Measurements from ENCODE around the gene CHRNA9. TPM values are rescaled to one million over a fixed set of nuclear protein-coding genes. Genes with fewer than 3 reads are reported as not detected.

The CHRNA9 gene
- total RNA-seq, 2 donors from 2014 or later = not detected

DNA sequence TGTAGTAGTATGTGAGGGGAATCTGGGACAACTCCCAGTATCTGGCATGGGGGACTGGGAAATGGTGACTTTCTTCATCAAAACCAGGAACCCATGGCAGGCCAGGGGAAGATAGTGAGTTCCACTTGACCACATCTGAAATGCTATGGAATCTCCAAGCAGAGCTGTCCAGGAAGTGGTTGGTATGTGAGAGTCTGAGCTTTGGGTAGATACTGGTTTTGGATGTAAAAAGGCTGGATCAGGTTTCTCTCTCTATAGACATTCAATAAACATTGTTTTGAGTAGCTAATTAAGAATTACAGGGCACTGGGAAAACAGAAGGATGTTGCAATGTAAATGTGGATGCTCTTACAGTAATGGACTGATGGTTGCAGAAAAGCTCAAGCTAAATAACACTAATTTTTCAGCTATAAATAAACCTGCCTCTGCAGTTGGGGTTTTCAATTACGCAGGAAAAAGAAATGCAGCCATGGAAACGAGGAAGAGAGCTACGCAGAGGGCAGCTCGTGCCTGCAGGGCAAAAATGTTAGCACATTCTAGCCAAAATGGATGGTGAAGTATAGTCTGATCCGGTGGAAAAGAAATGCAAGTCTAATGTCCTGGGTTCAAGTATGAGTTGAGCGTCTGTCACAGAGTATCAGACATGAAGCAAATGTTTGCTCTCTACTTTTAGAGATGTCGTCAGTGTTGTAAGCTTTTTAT, 13.4 kb upstream of the CHRNA9 start:
- H3K4me3 Mint-ChIP-seq = no peak overlapping the region
- H3K9me3 Mint-ChIP-seq = no peaks in the 10 kb centered on the region
- peaks cover 1% of the 10 kb centered on the region for H3K36me3 Mint-ChIP-seq (ENCODE audit: low read depth)
- H3K4me1 Mint-ChIP-seq = peaks cover 22% of the 10 kb centered on the region
- no peak overlapping the region for H3K27ac Mint-ChIP-seq
- no peaks in the 10 kb centered on the region for H3K27me3 Mint-ChIP-seq
- ATAC-seq (replicated peaks) = no peak

- H3K36me3 Mint-ChIP-seq (ENCODE audit: low read depth) = no peaks in the 10 kb centered on the region
- H3K27ac Mint-ChIP-seq = no peak overlapping the region
- H3K4me3 Mint-ChIP-seq = no peak overlapping the region
- H3K4me1 Mint-ChIP-seq = peaks cover 15% of the 10 kb centered on the region
- H3K27me3 Mint-ChIP-seq = no peaks in the 10 kb centered on the region
- H3K9me3 Mint-ChIP-seq = no peaks in the 10 kb centered on the region
- no peak for ATAC-seq (replicated peaks)
Observed at GRCh38 chr4:40322811-40323210, 12.3 kb upstream of the CHRNA9 start.

DNA sequence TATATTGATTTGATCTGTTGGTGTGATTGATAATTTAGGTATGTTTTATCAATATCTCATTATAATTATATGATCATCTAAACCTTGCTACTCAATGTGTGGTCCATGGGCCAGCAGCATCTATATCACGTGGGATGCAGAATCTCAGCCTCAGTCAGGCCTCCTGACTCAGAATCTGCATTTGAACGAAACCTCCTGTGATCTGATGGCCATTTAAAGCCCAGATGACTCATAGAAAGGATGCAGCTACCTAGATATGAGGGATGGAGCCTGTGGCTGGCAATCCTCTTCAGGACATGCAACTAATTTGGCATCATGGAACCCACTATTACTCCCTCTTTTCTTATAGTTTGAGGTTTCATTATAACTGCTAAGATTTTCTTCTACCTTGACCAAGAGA, 11.3 kb upstream of the CHRNA9 start:
- H3K36me3 Mint-ChIP-seq (ENCODE audit: low read depth) = no peaks in the 10 kb centered on the region
- no peak overlapping the region for H3K27ac Mint-ChIP-seq
- H3K27me3 Mint-ChIP-seq = peaks cover 4% of the 10 kb centered on the region

GRCh38 chr4:40325406-40326019, 9.6 kb upstream of the CHRNA9 start:
- Mint-ChIP-seq H3K27ac (peak overlapping the region; percentile 56), H3K4me3 (no peak overlapping the region), H3K36me3 (ENCODE audit: low read depth) (no peaks in the 10 kb centered on the region), H3K9me3 (no peaks in the 10 kb centered on the region), H3K4me1 (peaks cover 15% of the 10 kb centered on the region), H3K27me3 (peaks cover 10% of the 10 kb centered on the region)
- peak; percentile 96 for ATAC-seq (replicated peaks)

More for the DNA sequence above, 11.3 kb upstream of the CHRNA9 start:
- Mint-ChIP-seq H3K4me1 (peaks cover 15% of the 10 kb centered on the region), H3K9me3 (no peaks in the 10 kb centered on the region), H3K4me3 (no peak overlapping the region)
- peak; percentile 70 for ATAC-seq (replicated peaks)

GRCh38 chr4:40327340-40327739, 7.8 kb upstream of the CHRNA9 start:
- Mint-ChIP-seq H3K4me1 (peaks cover 8% of the 10 kb centered on the region), H3K27ac (no peak overlapping the region), H3K4me3 (no peak overlapping the region), H3K36me3 (ENCODE audit: low read depth) (no peaks in the 10 kb centered on the region), H3K9me3 (no peaks in the 10 kb centered on the region), H3K27me3 (peaks cover 13% of the 10 kb centered on the region)
- no peak for ATAC-seq (replicated peaks)

- Mint-ChIP-seq H3K9me3 (no peaks in the 10 kb centered on the region), H3K36me3 (ENCODE audit: low read depth) (no peaks in the 10 kb centered on the region), H3K27me3 (peaks cover 13% of the 10 kb centered on the region)
Observed at GRCh38 chr4:40328383-40328782, 6.8 kb upstream of the CHRNA9 start.

DNA sequence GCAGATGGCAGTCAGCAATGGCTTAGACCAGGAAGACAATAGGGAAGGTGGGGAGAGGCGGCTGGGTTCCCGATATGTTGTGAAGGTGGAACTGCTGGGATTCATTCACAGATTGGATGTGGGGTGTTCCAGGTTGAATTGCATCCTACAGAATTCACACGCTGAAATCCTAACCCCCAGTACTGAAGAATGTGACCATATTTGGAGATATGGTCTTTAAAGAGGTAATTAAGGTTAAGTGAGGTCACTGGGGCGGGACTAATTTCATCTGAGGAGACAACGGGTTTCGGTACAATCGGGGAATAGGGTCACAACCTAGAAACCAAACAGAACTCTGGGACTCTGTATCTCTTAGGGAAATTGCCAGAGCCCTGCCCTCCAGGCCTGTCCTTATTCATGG, 5.3 kb upstream of the CHRNA9 start:
- Mint-ChIP-seq H3K27ac (no peak overlapping the region), H3K9me3 (no peaks in the 10 kb centered on the region), H3K36me3 (ENCODE audit: low read depth) (no peaks in the 10 kb centered on the region), H3K27me3 (peaks cover 13% of the 10 kb centered on the region), H3K4me3 (no peak overlapping the region), H3K4me1 (peaks cover 4% of the 10 kb centered on the region)
- ATAC-seq (replicated peaks) = no peak

More at GRCh38 chr4:40328383-40328782, 6.8 kb upstream of the CHRNA9 start:
- no peak overlapping the region for H3K4me3 Mint-ChIP-seq
- no peak overlapping the region for H3K27ac Mint-ChIP-seq
- ATAC-seq (replicated peaks) = no peak
- H3K4me1 Mint-ChIP-seq = peaks cover 8% of the 10 kb centered on the region

GRCh38 chr4:40330536-40330935, 4.6 kb upstream of the CHRNA9 start:
- Mint-ChIP-seq H3K27me3 (peaks cover 13% of the 10 kb centered on the region), H3K9me3 (no peaks in the 10 kb centered on the region), H3K36me3 (ENCODE audit: low read depth) (no peaks in the 10 kb centered on the region), H3K27ac (no peak overlapping the region), H3K4me1 (no peaks in the 10 kb centered on the region), H3K4me3 (no peak overlapping the region)
- ATAC-seq (replicated peaks) = no peak

DNA sequence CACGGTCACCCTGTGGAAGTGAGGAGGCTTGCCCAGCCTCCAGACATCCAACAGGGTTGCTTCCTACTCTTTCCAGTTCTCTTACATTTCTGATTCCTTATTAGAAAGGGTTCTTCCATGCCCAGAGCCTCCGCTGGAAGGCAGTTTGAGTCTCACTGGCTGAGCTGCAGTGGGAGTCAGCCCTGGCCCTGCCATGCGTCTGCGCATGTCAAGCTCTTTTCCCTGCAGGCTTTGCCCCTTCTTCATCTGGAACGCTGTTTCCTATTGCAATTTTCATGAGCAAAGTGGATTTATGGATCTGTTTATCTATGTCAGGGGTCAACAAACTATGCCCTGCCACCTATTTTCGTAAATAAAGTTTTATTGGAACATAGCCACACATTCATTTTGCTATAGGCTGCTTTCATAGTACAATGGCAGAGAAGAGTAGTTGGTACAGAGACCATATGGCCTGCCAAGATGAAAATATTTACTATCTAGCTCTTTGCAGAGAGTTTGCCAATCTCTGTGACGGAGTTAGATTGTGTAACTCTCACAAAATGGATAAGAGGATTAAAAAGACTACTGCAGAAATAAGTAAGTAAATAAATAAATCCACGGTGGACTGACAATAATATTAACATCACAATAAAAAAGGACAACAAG, 3.9 kb upstream of the CHRNA9 start:
- no peaks in the 10 kb centered on the region for H3K9me3 Mint-ChIP-seq
- no peaks in the 10 kb centered on the region for H3K4me1 Mint-ChIP-seq
- ATAC-seq (replicated peaks) = no peak
- no peak overlapping the region for H3K27ac Mint-ChIP-seq
- no peak overlapping the region for H3K4me3 Mint-ChIP-seq
- H3K27me3 Mint-ChIP-seq = peaks cover 17% of the 10 kb centered on the region
- no peaks in the 10 kb centered on the region for H3K36me3 Mint-ChIP-seq (ENCODE audit: low read depth)

DNA sequence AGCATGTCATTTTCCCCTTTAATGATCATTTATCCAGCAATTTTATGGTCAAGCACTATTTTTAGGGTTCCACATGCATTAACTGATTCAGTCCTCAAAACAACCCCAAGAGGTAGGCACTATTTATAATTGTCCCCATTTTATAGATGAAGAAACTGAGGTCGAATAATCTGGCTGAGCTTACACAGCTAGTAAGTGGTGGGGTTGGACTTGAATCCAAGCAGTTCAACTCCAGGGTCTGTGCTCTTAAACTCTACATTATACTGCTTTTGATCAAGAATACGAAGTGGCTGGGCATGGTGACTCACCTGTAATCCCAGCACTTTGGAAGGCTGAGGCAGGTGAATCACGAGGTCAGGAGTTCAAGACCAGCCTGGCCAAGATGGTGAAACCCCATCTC, 3.2 kb upstream of the CHRNA9 start:
- no peaks in the 10 kb centered on the region for H3K9me3 Mint-ChIP-seq
- H3K36me3 Mint-ChIP-seq (ENCODE audit: low read depth) = no peaks in the 10 kb centered on the region
- ATAC-seq (replicated peaks) = no peak
- H3K27me3 Mint-ChIP-seq = peaks cover 17% of the 10 kb centered on the region
- no peak overlapping the region for H3K4me3 Mint-ChIP-seq
- no peak overlapping the region for H3K27ac Mint-ChIP-seq
- H3K4me1 Mint-ChIP-seq = no peaks in the 10 kb centered on the region

GRCh38 chr4:40333921-40334352, 1.2 kb upstream of the CHRNA9 start:
- Mint-ChIP-seq H3K4me1 (no peaks in the 10 kb centered on the region), H3K27me3 (peaks cover 13% of the 10 kb centered on the region), H3K4me3 (no peak overlapping the region), H3K36me3 (ENCODE audit: low read depth) (no peaks in the 10 kb centered on the region), H3K27ac (no peak overlapping the region), H3K9me3 (no peaks in the 10 kb centered on the region)
- ATAC-seq (replicated peaks) = no peak

DNA sequence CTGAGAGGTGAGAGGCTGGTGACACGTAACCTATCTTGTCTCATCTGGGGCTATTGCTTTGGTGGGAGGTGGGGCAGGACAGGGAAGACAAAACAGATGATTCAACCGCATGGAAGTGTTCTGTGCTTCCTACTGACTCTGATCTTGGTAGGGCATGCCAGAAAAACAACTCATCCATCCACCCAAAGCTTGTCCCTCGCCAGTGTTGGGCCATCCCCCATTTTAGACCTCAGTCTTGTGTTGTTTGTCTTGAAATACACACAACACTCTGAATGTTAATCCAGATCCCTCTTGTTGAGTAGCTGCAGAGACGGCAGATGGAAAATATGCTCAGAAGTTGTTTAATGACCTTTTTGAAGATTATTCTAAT, 377 bp downstream of the CHRNA9 start:
- Mint-ChIP-seq H3K4me1 (peaks cover 6% of the 10 kb centered on the region), H3K27me3 (peaks cover 7% of the 10 kb centered on the region), H3K9me3 (no peaks in the 10 kb centered on the region), H3K4me3 (no peak overlapping the region), H3K27ac (no peak overlapping the region), H3K36me3 (ENCODE audit: low read depth) (no peaks in the 10 kb centered on the region)
- no peak for ATAC-seq (replicated peaks)

- Mint-ChIP-seq H3K4me3 (no peak overlapping the region), H3K9me3 (no peaks in the 10 kb centered on the region), H3K36me3 (ENCODE audit: low read depth) (no peaks in the 10 kb centered on the region), H3K27me3 (peaks cover 4% of the 10 kb centered on the region), H3K27ac (no peak overlapping the region), H3K4me1 (peaks cover 6% of the 10 kb centered on the region)
- ATAC-seq (replicated peaks) = no peak
Observed at GRCh38 chr4:40337051-40337450, 1.9 kb downstream of the CHRNA9 start.

- H3K4me1 Mint-ChIP-seq = peaks cover 6% of the 10 kb centered on the region
- no peaks in the 10 kb centered on the region for H3K36me3 Mint-ChIP-seq (ENCODE audit: low read depth)
- H3K4me3 Mint-ChIP-seq = no peak overlapping the region
- H3K27me3 Mint-ChIP-seq = peaks cover 7% of the 10 kb centered on the region
- H3K9me3 Mint-ChIP-seq = peaks cover 3% of the 10 kb centered on the region
- no peak for ATAC-seq (replicated peaks)
- H3K27ac Mint-ChIP-seq = no peak overlapping the region
Observed at GRCh38 chr4:40337523-40337922, 2.4 kb downstream of the CHRNA9 start.

DNA sequence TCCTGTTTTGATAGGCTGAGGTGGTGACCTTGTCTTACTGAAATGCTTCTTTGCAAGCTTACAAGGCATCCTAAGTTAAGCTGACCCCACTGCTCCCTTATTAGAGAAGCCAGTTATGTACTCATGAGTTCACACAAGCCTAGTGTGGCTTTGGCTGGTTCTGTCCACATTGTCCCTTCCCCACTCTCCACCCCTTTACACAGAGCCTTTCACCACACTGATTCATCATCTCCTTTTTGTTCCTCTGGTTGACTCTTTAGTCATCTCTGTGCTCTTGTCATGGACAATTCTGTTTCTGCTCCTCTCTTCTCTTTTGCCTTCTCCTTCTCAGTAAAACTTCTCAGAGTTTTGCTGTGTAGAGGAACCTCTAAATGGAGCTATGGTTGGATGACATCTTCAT, 4.9 kb downstream of the CHRNA9 start:
- Mint-ChIP-seq H3K27me3 (peaks cover 8% of the 10 kb centered on the region), H3K9me3 (peaks cover 4% of the 10 kb centered on the region), H3K27ac (peak overlapping the region; percentile 7), H3K4me3 (no peak overlapping the region), H3K4me1 (peaks cover 6% of the 10 kb centered on the region), H3K36me3 (ENCODE audit: low read depth) (no peaks in the 10 kb centered on the region)
- ATAC-seq (replicated peaks) = peak; percentile 98
